Glutamatergic neuron (in vitro differentiated cells): ENCODE measurements around the gene VPS13A. TPM values are rescaled to one million over a fixed set of nuclear protein-coding genes. Genes with fewer than 3 reads are reported as not detected.

Experiments used
- DNase-seq: peaks from one replicate; pipeline ENCODE4 v3.0.0; 2022
- H3K27ac Mint-ChIP-seq: one replicate; pipeline ENCODE4 v1.8.0; 2020; ENCODE audit warnings: mild to moderate bottlenecking, mixed read lengths, inconsistent platforms; ENCODE audit not compliant: unreplicated experiment
- H3K27me3 Mint-ChIP-seq: one replicate; pipeline ENCODE4 v1.8.0; 2020; ENCODE audit warnings: mild to moderate bottlenecking, moderate library complexity, mixed read lengths, inconsistent platforms; ENCODE audit not compliant: unreplicated experiment
- H3K36me3 Mint-ChIP-seq: one replicate; pipeline ENCODE4 v1.8.0; 2020; ENCODE audit warnings: mild to moderate bottlenecking, mixed read lengths, inconsistent platforms; ENCODE audit not compliant: unreplicated experiment
- H3K4me1 Mint-ChIP-seq: one replicate; pipeline ENCODE4 v1.8.0; 2020; ENCODE audit warnings: mild to moderate bottlenecking, low read depth, mixed read lengths, inconsistent platforms; ENCODE audit not compliant: unreplicated experiment
- H3K4me3 Mint-ChIP-seq: one replicate; pipeline ENCODE4 v1.8.0; 2020; ENCODE audit warnings: mild to moderate bottlenecking, mixed read lengths, inconsistent platforms; ENCODE audit not compliant: unreplicated experiment
- H3K9me3 Mint-ChIP-seq: one replicate; pipeline ENCODE4 v1.8.0; 2020; ENCODE audit warnings: mild to moderate bottlenecking, moderate library complexity, mixed read lengths, inconsistent platforms; ENCODE audit not compliant: unreplicated experiment
- CTCF ChIP-seq: fragments of 200-600 bp; sonication (generic); IDR thresholded peaks from one replicate; pipeline ENCODE4 v1.5.0; 2021; ENCODE audit not compliant: partially characterized antibody, unreplicated experiment
- total RNA-seq: library from RNA; stranded (reverse); fragmentation: NEBNext Ultra II Directional; extraction: Animal tissue kit (Norgen Biotek cat#: 25700); gene quantifications from one replicate; pipeline ENCODE4 v1.2.1, GENCODE V29; 2021; ENCODE audit not compliant: unreplicated experiment

VPS13A gene
- total RNA-seq, 1 donor from 2014 or later: 43.2 TPM

- Mint-ChIP-seq H3K36me3 (peaks cover 6% of the 10 kb centered on the region), H3K9me3 (no peaks in the 10 kb centered on the region), H3K4me3 (no peak overlapping the region), H3K4me1 (peaks cover 5% of the 10 kb centered on the region), H3K27me3 (no peaks in the 10 kb centered on the region), H3K27ac (no peak overlapping the region)
- TF ChIP-seq CTCF: no peak
- DNase-seq: no peak
Observed at GRCh38 chr9:77374266-77374665, 196.9 kb downstream of the VPS13A start.

- no peak for TF ChIP-seq CTCF
- peaks cover 5% of the 10 kb centered on the region for H3K4me1 Mint-ChIP-seq
- no peaks in the 10 kb centered on the region for H3K9me3 Mint-ChIP-seq
- H3K36me3 Mint-ChIP-seq: peaks cover 2% of the 10 kb centered on the region
- no peak overlapping the region for H3K27ac Mint-ChIP-seq
- H3K4me3 Mint-ChIP-seq: no peak overlapping the region
- no peaks in the 10 kb centered on the region for H3K27me3 Mint-ChIP-seq
- no peak for DNase-seq
Observed at GRCh38 chr9:77375956-77376532, 198.7 kb downstream of the VPS13A start.

DNA sequence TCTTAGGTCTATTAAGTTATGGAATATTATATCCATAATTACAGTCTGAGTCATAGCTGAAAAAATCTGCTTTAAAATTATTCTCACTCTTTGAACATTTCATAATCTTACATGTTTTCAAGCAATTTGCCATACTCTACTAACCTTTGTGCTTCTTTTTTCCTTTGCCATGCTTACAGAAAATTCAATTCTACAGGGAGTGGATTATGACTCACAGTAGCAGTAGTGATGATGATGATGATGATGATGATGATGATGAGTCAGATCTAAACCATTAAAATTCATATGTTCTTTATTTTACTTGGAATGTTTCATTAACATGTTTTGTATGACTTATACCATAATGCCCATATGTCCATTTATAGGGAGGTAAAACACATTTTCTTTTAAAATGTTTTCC is 207.1 kb downstream of the VPS13A start:
- no peak for TF ChIP-seq CTCF
- H3K4me3 Mint-ChIP-seq: no peak overlapping the region
- H3K36me3 Mint-ChIP-seq: no peaks in the 10 kb centered on the region
- no peaks in the 10 kb centered on the region for H3K4me1 Mint-ChIP-seq
- no peaks in the 10 kb centered on the region for H3K9me3 Mint-ChIP-seq
- no peaks in the 10 kb centered on the region for H3K27me3 Mint-ChIP-seq
- no peak overlapping the region for H3K27ac Mint-ChIP-seq
- DNase-seq: no peak

DNA sequence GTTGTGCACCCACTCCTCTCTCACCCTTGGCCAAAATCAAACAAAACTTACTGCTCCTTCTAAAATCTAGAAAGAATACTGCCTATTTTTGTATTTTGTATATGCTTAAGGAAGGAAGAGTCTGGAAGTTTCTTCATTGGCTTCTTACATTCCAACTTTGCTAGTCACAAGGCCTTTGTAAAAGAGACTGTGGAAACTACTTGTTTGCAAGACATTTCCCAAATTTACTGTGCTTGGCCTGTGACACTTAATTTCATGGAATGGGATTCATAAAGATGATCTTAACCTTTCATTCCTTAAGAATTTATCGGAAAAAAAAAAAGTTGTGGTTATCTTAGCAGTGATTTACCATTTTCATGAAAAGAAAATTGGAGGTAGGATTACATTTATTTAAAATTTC is 208.9 kb downstream of the VPS13A start:
- H3K4me3 Mint-ChIP-seq: no peak overlapping the region
- H3K27ac Mint-ChIP-seq: no peak overlapping the region
- H3K9me3 Mint-ChIP-seq: peaks cover 2% of the 10 kb centered on the region
- H3K27me3 Mint-ChIP-seq: no peaks in the 10 kb centered on the region
- DNase-seq: no peak
- H3K36me3 Mint-ChIP-seq: no peaks in the 10 kb centered on the region
- H3K4me1 Mint-ChIP-seq: no peaks in the 10 kb centered on the region
- no peak for TF ChIP-seq CTCF

DNA sequence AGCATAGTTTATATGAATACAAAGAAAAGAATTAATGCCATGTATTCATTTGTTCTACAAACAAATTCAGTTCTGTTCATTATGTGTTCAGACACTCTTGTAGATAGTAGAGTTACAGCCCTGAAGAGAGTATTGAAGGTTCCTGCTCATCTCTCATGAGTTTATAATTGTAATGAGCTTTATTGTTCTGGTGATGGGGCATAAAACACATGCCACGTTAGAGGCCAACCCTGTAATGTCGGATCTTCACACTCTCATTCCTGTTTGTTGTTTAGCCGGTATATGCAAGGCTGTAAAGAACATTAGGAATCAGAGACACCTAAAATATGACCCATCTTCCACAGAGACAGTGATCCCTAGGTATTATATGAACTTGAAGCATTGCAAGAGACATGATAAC is 214.5 kb downstream of the VPS13A start:
- no peak for TF ChIP-seq CTCF
- Mint-ChIP-seq H3K36me3 (no peaks in the 10 kb centered on the region), H3K27ac (no peak overlapping the region), H3K4me1 (no peaks in the 10 kb centered on the region), H3K4me3 (no peak overlapping the region), H3K27me3 (no peaks in the 10 kb centered on the region), H3K9me3 (peaks cover 2% of the 10 kb centered on the region)
- no peak for DNase-seq
